GM12878 (cell line): ENCODE results near the gene KIAA1671.

ENCODE experiments used
- CBFB ChIP-seq: IDR thresholded peaks from 2 replicates; pipeline ENCODE4 v1.6.1; 2016; ENCODE audit warnings: antibody characterized with exemption, low read depth
- CEBPB ChIP-seq, 2 experiments: fragments of 150-350 bp in 1 of 2; IDR thresholded peaks; 2 replicates each; pipeline ENCODE4 v1.6.1; 2012 to 2014; ENCODE audit warnings: low read depth in 2 of 2, low read length in 2 of 2, borderline replicate concordance in 1 of 2, inconsistent platforms in 1 of 2
- CTCF ChIP-seq, 3 experiments: IDR thresholded peaks in 2 of 3; conservative IDR thresholded peaks in 1 of 3; 2 replicates each; pipeline ENCODE4 v1.5.1; 2011; ENCODE audit warnings: low read depth in 3 of 3, low read length in 3 of 3, mild to moderate bottlenecking in 3 of 3, control low read depth in 2 of 3, moderate library complexity in 2 of 3, inconsistent platforms in 1 of 3, mixed read lengths in 1 of 3; ENCODE audit not compliant: control insufficient read depth in 2 of 3, insufficient read depth in 1 of 3; ENCODE audit errors: extremely low read depth in 1 of 3
- EZH2 ChIP-seq: IDR thresholded peaks from 2 replicates; pipeline ENCODE4 v1.6.1; 2012; ENCODE audit warnings: low read depth, mild to moderate bottlenecking, control low read depth, inconsistent platforms, low read length, borderline replicate concordance; ENCODE audit not compliant: control insufficient read depth
- HDAC2 ChIP-seq: fragments of 200-600 bp; sonication (generic); IDR thresholded peaks from 2 replicates; pipeline ENCODE4 v1.6.1; 2017
- IRF3 ChIP-seq: fragments of 450-650 bp; IDR thresholded peaks from 2 replicates; pipeline ENCODE4 v1.6.1; 2014; ENCODE audit warnings: mild to moderate bottlenecking
- JUND ChIP-seq: IDR thresholded peaks from 2 replicates; pipeline ENCODE4 v1.6.1; 2012; ENCODE audit warnings: low read depth, mild to moderate bottlenecking, low read length, improper control_type of control experiment, moderate library complexity
- RCOR1 ChIP-seq: conservative IDR thresholded peaks from 2 replicates; pipeline ENCODE4 v1.6.1; 2012; ENCODE audit warnings: low read depth, low read length, improper control_type of control experiment
- RFX5 ChIP-seq: IDR thresholded peaks from 2 replicates; pipeline ENCODE4 v1.6.1; 2011; ENCODE audit warnings: low read depth, low read length, improper control_type of control experiment
- SKIL ChIP-seq: fragments of 450-650 bp; IDR thresholded peaks from 2 replicates; pipeline ENCODE4 v1.6.1; 2017; ENCODE audit warnings: mild to moderate bottlenecking, low read depth, inconsistent platforms; ENCODE audit not compliant: poor library complexity, severe bottlenecking
- SMC3 ChIP-seq: IDR thresholded peaks from 2 replicates; pipeline ENCODE4 v1.6.1; 2011; ENCODE audit warnings: low read length, improper control_type of control experiment, borderline replicate concordance
- USF2 ChIP-seq: IDR thresholded peaks from 2 replicates; pipeline ENCODE4 v1.6.1; 2011; ENCODE audit warnings: low read depth, low read length, improper control_type of control experiment, borderline replicate concordance

GRCh38 chr22:24983151-24983550, 30.6 kb downstream of the KIAA1671 start:
- TF ChIP-seq SKIL (no peak), IRF3 (no peak), CTCF (IDR thresholded peaks at IDR 0.05 in 2 of 3, conservative IDR thresholded peaks at IDR 0.05 in 1 of 3; ENCODE audit: control insufficient read depth in 2 of 3, extremely low read depth in 1 of 3, insufficient read depth in 1 of 3, low read depth in 3 of 3, low read length in 3 of 3) (no peak), JUND (no peak), RFX5 (no peak), CEBPB (IDR thresholded peaks at IDR 0.05; ENCODE audit: borderline replicate concordance in 1 of 2, low read depth in 2 of 2, low read length in 2 of 2) (no peak), USF2 (no peak), CBFB (no peak), RCOR1 (no peak), EZH2 (no peak), SMC3 (no peak), HDAC2 (no peak)
